Stomach (tissue), 4 donors: Measurements from ENCODE around the gene YBX1.

ENCODE experiments used
- POLR2A ChIP-seq, 4 donors: fragments of 450-650 bp; IDR thresholded peaks; one replicate each; pipeline ENCODE4 v1.6.1; 2016; ENCODE audit warnings: antibody characterized with exemption in 4 of 4, control low read depth in 2 of 4, mild to moderate bottlenecking in 1 of 4, moderate library complexity in 1 of 4
- POLR2AphosphoS5 ChIP-seq, 3 donors: sonication (generic); formaldehyde crosslinking; IDR thresholded peaks; one replicate each; pipeline ENCODE4 v1.6.1; 2016; ENCODE audit warnings: antibody characterized with exemption in 3 of 3
- TF ChIP-seq, protein P1 (sequence below), 7 experiments: fragments of 450-650 bp in 4 of 7; fragments of 200-600 bp in 3 of 7; sonication (generic) in 3 of 7; IDR thresholded peaks; one replicate each; pipeline ENCODE4 v1.5.1; 2016 to 2019; ENCODE audit warnings: antibody characterized with exemption in 7 of 7, control low read depth in 2 of 7, mild to moderate bottlenecking in 1 of 7

DNA sequence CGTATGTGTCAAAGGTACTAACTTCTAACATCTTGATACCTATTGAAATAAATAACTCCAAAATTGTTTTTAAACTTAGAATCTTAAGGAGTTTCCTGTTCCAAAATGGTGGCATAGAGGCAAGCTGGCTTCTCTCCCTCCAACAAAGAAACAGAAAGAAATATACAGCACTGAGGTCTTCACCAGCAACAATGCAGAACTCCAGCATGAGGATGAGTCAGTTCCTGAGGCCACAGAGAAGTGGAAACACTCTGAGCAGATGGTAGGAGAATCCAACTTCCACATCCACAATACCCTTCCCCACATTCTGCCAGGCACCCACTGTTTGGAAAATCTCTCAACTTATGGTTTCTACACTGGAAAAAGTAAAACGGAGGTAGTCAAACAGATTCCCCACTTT, 36.2 kb upstream of the YBX1 start:
- no peak for TF ChIP-seq POLR2A (IDR thresholded peaks at IDR 0.05)
- TF ChIP-seq, protein P1, sequence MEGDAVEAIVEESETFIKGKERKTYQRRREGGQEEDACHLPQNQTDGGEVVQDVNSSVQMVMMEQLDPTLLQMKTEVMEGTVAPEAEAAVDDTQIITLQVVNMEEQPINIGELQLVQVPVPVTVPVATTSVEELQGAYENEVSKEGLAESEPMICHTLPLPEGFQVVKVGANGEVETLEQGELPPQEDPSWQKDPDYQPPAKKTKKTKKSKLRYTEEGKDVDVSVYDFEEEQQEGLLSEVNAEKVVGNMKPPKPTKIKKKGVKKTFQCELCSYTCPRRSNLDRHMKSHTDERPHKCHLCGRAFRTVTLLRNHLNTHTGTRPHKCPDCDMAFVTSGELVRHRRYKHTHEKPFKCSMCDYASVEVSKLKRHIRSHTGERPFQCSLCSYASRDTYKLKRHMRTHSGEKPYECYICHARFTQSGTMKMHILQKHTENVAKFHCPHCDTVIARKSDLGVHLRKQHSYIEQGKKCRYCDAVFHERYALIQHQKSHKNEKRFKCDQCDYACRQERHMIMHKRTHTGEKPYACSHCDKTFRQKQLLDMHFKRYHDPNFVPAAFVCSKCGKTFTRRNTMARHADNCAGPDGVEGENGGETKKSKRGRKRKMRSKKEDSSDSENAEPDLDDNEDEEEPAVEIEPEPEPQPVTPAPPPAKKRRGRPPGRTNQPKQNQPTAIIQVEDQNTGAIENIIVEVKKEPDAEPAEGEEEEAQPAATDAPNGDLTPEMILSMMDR (IDR thresholded peaks at IDR 0.05): no peak
- TF ChIP-seq POLR2AphosphoS5 (IDR thresholded peaks at IDR 0.05): no peak
